H7 (cell line): ENCODE measurements around the gene DPF3. TPM values are rescaled to one million over a fixed set of nuclear protein-coding genes. Genes with fewer than 3 reads are reported as not detected.

Experiments
- DNase-seq: peaks from one replicate; pipeline ENCODE4 v3.0.0; 2012
- H3K27me3 ChIP-seq: 2 replicates; pipeline ENCODE4 v1.6.0; 2011; ENCODE audit warnings: mild to moderate bottlenecking, low read length; ENCODE audit not compliant: control insufficient read depth, insufficient read depth
- H3K36me3 ChIP-seq: replicated peaks from 2 replicates; pipeline ENCODE4 v1.5.1; 2011; ENCODE audit warnings: low read length; ENCODE audit not compliant: control insufficient read depth, insufficient read depth
- H3K4me3 ChIP-seq: 2 replicates; pipeline ENCODE4 v1.5.1; 2011; ENCODE audit warnings: low read depth, mild to moderate bottlenecking, control low read depth, low read length, moderate library complexity; ENCODE audit not compliant: insufficient read depth
- total RNA-seq: library from RNA; depleted of rRNA; stranded (reverse); fragments of >200 nt; shearing (Covaris generic); gene quantifications from 2 replicates; pipeline ENCODE4 v1.2.3, GENCODE V29; 2014

DPF3 gene
- total RNA-seq, 1 experiment from 2014 or later, result 0.59 TPM

DNA sequence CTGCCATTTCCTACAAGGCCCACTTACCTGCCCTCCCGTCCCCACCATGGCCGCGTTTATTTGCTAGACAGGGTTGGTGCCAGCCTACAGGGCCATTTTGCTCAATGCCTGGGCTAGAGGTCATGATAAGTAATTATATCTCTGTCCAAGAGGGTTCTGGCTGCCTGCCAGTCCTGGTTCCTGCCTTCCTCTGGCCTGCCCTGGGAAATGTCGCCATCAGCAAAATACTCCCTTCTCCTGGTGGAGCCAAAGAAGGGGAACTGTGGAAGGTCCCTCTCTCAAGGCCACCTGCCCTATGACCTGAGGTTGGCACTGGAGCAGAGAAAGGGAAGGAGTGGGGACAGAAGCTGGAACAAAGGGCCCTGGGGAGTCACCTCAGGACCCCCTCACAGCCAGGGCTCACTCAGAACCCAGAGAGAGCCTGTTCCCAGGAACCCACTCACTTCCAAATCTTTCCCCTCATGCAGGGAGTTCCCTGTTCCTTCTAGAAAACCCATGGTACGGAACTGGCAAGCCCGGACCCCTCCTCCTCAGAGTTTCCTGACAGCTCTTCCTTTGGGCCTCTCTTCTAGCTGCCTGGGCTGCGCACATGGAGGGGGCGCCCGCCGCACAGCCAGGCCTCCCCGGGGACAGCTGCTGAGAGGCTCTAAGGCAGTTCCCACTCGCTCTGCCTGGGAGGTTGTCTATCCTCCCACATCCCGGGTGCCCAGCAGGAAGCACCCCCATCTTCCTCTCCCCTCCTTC lies 280.5 kb downstream of the DPF3 start:
- DNase-seq, result no peak
- H3K36me3 ChIP-seq, result no peaks in the 10 kb centered on the region
- no peak overlapping the region for H3K4me3 ChIP-seq
- H3K27me3 ChIP-seq, result no peaks in the 10 kb centered on the region

DNA sequence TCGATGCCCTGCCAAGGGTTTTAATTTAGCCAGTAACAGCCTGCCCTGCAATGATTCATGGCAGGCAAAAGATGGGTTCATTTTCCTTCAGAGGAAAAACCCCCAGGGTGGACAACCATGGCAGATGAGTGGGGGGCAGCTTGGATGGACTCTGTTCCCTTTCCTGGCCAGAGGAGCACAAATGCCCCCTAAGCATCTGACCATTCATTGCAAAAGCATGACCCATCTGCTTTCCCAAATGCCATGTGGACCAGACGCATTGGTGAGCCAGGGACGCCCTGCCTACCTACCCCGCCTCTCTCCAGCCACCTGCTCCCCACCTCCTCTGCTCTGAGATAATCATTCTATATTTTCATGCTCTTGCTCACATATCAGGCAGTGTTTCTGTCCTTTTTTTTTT lies 281.9 kb downstream of the DPF3 start:
- Histone ChIP-seq H3K4me3 (no peak overlapping the region), H3K36me3 (no peaks in the 10 kb centered on the region), H3K27me3 (no peaks in the 10 kb centered on the region)
- DNase-seq, result no peak

DNA sequence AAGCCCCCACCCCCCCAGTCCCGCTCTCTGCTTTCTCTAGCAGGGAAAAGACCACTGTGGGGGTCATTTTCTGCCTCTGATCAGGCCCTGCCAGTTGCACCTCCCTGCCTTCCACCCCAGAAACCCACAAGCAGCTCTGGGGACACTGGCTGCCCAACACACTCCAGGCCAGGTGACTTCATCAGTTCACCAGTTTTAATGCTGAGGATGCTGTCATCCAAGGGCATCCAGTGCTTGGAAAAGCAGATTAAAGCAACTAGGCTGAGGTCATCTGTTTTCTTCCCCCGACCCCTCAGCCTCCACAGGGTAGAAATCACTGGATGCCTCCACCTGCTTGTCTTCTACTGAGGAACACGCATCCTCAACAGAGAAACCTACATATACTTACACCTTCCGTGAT lies 282.4 kb downstream of the DPF3 start:
- no peaks in the 10 kb centered on the region for H3K36me3 ChIP-seq
- no peaks in the 10 kb centered on the region for H3K27me3 ChIP-seq
- no peak overlapping the region for H3K4me3 ChIP-seq
- no peak for DNase-seq

DNA sequence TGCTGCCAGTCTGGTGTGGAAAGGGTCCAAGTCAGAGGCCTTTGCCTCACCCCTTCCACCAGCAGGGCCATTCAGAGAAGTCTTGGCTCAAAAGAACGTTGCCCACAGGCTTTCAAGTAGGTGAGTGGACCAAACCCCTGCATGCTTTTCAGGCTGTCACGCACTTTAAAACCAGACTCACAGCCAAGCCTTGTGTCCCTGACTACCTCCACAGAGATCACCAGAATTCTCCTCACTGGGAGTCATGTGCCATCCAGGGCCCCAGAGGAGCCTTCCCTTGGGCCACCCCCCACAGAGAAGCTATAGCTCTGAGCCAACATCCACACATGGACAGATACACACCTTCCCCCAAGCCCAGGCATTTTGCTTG lies 283.1 kb downstream of the DPF3 start:
- no peak for DNase-seq
- no peak overlapping the region for H3K4me3 ChIP-seq
- no peaks in the 10 kb centered on the region for H3K27me3 ChIP-seq
- H3K36me3 ChIP-seq, result no peaks in the 10 kb centered on the region

DNA sequence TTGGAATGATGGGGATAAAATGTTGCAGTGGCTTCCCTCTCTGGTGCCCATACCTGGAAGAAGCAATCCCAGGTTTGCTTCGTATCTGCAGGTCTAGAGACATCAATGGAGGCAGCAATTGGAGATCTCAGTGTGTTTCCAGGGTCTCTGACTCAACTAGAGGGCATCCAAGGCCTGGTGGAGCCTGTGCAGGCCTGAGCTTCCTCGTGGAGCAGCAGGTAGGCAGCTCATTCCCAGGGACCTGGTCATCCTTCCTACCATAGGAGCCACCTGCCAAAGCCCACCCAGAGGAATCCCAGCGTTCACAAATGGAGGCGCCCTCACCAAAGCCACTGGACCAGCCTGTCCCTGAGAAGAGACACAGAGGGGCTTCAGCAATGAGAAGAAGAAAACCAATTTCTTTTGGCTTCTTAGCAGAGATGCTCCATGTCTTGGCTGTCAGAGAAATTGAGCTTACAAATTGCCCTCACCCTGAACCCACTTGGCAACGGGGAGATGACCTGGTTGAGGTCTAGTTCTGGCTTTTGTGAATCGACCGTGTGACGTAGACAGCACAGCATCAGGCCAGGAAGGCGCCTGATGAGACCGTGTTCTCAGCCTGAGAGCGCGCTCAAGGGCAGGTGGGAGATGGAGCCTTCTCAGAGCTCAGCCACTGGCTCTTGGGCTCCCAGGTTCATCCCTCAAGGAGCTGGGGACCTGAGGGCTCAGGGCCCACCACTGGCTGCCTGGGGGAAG lies 283.6 kb downstream of the DPF3 start:
- Histone ChIP-seq H3K4me3 (no peak overlapping the region), H3K27me3 (no peaks in the 10 kb centered on the region), H3K36me3 (no peaks in the 10 kb centered on the region)
- no peak for DNase-seq

DNA sequence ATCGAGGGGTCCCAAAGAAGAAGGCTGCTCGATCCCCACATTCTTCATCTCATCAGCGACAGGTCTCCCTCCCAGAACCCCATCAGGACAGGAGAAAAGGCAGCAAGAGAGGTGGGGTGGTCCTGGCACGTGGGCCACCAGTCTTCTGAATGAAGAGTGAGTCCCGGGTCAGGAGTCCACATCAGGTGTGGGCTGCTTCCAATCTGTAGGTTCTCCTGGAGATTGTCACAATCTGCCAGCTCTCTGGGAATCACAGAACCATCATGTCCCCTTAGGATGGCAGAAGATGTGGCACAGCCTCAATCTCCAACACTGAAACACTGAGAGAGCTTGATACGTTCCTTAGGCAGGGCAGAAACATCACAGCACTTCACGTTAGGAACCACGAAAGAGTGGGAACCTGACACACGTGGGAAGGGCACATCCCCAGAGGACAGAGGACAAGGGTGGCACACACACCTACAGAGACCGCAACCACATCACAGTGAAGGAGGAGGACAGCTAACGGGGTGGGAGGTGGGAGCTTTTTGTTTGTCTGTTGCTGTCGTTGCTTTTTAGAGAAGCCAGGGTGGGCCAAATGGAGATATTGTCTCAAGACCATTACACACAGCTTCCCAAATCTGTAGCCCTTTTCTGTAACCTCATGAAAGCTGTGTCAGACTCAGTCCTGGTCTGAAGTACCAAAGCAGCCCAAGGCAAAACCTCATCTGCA lies 284.5 kb downstream of the DPF3 start:
- Histone ChIP-seq H3K36me3 (no peaks in the 10 kb centered on the region), H3K4me3 (no peak overlapping the region), H3K27me3 (no peaks in the 10 kb centered on the region)
- DNase-seq, result no peak

DNA sequence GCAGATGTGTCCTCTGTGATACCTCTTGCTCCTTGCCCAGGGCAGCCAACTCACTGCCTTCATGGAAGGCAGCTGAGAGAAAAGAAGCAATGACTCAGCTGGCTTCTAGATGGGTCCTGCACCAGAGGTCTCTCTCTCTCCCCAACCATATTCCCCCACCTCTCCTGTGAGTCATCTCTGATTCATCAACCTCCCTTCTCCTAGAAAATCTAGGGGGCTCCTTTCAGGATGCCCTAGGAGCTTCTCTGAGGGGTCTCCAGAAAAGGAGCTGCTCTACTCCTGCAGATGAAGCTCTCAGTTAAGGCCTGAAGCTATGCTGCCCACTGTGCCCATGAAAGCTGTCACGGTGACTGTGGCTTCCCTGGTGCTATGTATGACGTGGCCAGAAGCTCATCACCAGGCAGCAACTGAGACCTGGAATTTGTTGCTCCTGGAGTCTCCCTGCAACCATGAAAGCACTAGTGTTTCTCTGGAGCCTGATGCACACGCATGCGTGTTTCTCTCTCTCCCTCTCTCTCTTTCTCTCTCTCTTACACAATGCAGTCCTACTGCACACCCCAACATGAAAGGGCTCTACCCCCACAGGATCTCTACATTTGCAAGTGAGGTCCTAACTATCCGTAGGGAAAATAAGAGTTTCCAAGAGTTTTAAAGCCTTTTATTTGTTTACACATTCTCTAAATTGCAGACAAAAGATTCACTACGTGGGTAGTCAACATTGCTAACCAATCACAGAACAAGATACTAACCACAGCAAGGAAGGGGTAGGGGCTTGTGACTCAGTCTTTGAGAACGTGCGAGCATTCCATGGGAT lies 285.3 kb downstream of the DPF3 start:
- Histone ChIP-seq H3K36me3 (no peaks in the 10 kb centered on the region), H3K4me3 (no peak overlapping the region), H3K27me3 (no peaks in the 10 kb centered on the region)
- no peak for DNase-seq

DNA sequence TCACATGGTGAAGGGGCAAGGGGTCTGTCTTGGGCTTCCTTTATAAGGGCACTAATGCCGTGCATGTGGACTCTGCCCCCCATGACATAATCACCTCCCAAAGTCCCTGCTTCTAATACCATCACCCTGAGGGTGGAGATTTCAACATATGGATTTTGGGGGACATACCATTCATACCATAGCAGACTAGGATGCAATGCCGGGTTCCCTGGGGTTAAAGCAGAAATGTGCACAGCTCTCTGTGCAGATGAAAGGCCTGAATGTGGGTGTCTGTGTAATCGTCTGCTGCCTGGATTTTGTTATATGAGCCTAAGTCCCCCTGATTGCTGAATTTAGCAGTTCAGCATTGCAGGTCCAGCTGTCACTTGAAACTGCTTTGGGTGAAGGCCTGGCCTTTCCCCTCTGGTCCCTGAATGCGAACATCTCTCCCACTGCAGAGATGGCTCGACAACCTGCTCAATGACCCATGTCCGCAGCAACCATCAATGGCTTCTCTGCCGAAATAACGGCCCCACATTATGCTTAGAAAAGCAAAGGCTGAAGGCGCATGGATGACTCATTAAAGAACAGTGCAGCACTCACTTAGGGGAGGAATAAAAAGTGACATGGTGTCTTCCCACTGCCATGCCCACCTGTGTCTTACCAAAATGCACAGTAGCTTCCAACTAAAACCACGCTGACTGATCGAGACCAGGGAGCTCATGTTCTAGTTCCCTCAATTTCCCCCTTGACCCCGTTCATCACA lies 286.3 kb downstream of the DPF3 start:
- DNase-seq, result no peak
- Histone ChIP-seq H3K27me3 (no peaks in the 10 kb centered on the region), H3K4me3 (no peak overlapping the region), H3K36me3 (no peaks in the 10 kb centered on the region)

DNA sequence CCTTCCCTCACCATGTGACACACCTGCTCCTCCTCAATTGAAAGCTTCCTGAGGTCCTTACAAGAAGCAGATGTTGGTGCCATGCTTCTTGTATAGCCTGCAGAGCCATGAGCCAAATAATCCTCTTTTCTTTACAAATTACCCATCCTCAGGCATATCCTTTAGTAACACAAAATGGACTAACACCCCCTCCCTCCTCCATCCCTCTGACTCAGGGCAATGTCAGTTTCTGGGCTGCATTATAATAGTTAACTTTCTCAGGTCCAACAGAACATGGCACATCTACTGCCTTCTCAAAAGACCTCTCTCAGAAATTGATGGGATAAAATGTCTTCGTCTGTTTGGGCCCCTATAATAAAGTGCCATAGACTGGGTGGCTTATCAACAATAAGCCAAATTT lies 287.0 kb downstream of the DPF3 start:
- H3K36me3 ChIP-seq, result no peaks in the 10 kb centered on the region
- DNase-seq, result no peak
- no peaks in the 10 kb centered on the region for H3K27me3 ChIP-seq
- H3K4me3 ChIP-seq, result no peak overlapping the region

DNA sequence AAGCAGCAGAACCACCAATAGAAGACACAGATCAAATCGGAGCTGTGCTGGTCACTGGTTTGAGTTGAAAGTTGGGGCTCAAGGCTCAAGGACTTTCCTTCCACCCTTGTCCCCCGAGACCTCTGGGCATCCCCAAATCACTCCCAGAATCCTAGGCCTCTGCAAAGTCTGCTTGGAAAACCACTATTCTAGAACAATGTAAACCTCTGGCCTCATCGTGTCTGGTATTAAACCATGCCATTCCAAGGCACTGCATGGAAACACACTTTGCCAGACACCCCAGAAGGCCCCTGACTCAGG lies 288.0 kb downstream of the DPF3 start:
- no peak for DNase-seq
- Histone ChIP-seq H3K27me3 (no peaks in the 10 kb centered on the region), H3K36me3 (no peaks in the 10 kb centered on the region), H3K4me3 (no peak overlapping the region)

DNA sequence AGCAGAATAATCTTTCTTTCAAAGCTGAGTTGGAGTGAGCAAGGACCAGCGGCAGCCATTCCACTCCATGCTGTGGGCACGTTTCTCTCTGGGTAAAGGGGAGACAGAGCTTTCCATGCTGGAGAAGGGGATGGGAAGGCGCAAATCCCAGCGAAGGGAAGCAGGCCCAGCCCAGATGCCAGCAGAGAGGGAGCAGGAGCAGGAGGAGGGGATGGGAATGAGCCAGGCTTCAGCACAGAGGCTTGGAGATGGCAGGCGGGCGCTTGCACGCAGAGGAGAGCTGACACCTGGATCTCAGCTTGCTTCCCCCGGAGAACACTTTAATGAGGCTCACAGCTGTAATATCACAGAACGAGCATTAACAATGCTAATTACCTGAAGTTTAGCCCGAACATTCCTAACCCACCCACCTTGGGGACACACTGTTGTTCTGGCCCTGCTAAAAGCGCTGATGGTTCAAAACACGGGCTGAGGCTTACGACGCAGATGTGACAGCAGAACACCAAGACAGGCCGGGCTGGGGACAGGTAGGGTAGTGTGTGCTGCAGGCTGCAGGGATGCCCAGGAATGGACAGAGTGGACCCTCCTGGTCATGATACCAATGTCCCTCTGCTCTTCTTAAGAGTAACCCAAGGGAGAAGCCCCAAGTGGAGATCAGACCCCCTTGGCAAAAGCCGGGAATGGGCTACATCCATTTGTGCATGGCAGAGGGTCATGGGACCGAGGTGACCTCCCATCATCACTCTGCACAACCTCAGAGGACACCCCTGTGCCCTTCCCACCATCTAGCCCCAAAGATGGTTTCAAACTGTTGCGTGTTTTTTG lies 288.6 kb downstream of the DPF3 start:
- no peaks in the 10 kb centered on the region for H3K36me3 ChIP-seq
- no peak for DNase-seq
- H3K4me3 ChIP-seq, result no peak overlapping the region
- H3K27me3 ChIP-seq, result no peaks in the 10 kb centered on the region

DNA sequence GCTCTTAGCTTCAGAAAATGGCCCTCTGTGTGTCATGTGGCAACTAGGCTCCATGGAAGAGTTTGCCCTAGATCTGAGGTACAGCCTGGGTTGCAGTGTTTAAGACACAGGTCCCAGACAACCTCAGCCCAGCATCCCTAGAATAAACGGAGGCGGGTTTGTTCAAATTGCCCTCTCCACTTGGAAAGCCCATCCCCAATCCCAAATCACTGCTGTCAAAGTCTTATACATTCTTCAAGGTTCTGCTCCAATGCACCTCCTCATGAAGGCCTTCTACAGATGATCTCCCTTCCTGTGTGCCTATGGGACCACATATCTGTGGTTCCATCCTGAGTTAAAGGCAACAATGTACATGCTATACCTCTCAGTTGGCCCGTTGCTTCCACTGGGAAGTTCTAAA lies 289.8 kb downstream of the DPF3 start:
- no peaks in the 10 kb centered on the region for H3K36me3 ChIP-seq
- H3K27me3 ChIP-seq, result no peaks in the 10 kb centered on the region
- H3K4me3 ChIP-seq, result no peak overlapping the region
- DNase-seq, result no peak

DNA sequence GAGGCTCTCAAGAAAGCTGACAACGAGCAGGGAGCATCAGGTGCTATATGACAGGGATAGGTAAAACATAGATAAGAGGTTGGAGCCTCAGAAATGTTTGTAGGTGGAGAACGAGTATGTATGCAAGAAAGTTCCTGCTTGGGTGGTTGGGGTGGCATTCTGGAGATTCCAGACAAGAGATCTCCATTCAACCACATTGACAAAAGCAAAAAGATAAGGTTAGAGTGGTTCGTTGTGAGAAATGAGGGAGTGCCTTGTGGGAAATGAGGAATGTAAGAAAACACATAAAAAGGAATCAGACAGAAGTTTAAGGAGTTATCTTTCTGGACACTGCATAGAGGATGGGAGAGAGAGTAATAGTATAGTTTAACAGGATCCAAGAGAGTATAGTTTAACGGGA lies 290.3 kb downstream of the DPF3 start:
- Histone ChIP-seq H3K4me3 (no peak overlapping the region), H3K27me3 (no peaks in the 10 kb centered on the region), H3K36me3 (no peaks in the 10 kb centered on the region)
- DNase-seq, result no peak
